GM13976 (cell line): ENCODE data around the gene IFI16.

Source experiments
- DNase-seq: peaks from one replicate; pipeline ENCODE4 v3.0.0; 2012; ENCODE audit warnings: low spot score
- in situ Hi-C: fragments of 300-500 bp; cut with MboI; formaldehyde crosslinking; loops from one replicate; pipeline ENCODE4 v1.12.0; 2022; ENCODE audit warnings: low sequenced_read_pairs, mixed read lengths, inconsistent platforms; ENCODE audit not compliant: unreplicated experiment
- TF ChIP-seq, protein P1 (sequence below): IDR thresholded peaks from 2 replicates; pipeline ENCODE4 v1.5.1; 2012; ENCODE audit warnings: borderline replicate concordance, mild to moderate bottlenecking; ENCODE audit not compliant: insufficient read depth; ENCODE audit errors: extremely low read depth, missing control alignments, control extremely low read depth

The IFI16 gene

DNA sequence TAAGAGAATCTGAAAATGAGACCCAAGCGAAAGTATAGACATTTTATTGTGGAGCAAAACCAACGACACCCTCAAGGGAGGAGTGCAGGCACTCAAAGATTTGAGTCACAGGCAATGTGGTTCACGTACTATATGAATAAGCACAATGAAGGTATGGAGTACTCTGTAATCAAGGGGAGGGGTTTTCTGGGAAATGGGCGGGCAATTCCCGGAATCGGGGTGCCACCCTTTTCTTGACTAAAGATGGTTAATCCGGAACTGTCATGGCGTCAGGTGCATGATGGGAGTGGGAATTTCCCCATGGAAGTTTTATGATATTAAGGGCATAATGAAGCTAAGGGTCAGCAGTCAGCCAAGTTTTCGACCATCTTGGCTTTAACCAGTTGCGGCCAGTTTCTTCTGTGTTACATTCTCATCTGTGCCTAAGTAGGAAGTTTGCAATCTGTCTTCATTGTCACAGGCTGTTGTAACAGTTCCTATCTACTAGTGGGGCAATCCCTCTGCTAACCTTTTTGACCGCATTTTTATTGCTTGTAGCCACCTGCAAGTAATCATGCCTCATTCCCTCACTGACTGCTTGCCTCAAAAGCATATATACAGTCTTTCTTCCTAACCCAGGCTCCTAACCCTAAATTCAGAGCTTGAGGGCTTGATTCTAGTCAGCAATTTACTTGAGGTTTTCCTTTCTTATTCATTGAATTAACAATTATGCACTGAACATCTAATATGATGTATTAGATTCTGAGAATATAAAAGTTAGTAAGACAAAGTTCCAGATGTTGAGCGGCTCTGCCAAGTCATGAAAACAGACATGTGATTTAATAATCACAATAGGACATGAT, 67.6 kb downstream of the IFI16 start:
- in situ Hi-C loops = no loop called here
- TF ChIP-seq, protein P1, sequence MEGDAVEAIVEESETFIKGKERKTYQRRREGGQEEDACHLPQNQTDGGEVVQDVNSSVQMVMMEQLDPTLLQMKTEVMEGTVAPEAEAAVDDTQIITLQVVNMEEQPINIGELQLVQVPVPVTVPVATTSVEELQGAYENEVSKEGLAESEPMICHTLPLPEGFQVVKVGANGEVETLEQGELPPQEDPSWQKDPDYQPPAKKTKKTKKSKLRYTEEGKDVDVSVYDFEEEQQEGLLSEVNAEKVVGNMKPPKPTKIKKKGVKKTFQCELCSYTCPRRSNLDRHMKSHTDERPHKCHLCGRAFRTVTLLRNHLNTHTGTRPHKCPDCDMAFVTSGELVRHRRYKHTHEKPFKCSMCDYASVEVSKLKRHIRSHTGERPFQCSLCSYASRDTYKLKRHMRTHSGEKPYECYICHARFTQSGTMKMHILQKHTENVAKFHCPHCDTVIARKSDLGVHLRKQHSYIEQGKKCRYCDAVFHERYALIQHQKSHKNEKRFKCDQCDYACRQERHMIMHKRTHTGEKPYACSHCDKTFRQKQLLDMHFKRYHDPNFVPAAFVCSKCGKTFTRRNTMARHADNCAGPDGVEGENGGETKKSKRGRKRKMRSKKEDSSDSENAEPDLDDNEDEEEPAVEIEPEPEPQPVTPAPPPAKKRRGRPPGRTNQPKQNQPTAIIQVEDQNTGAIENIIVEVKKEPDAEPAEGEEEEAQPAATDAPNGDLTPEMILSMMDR = no peak
- DNase-seq = peak; percentile 46

DNA sequence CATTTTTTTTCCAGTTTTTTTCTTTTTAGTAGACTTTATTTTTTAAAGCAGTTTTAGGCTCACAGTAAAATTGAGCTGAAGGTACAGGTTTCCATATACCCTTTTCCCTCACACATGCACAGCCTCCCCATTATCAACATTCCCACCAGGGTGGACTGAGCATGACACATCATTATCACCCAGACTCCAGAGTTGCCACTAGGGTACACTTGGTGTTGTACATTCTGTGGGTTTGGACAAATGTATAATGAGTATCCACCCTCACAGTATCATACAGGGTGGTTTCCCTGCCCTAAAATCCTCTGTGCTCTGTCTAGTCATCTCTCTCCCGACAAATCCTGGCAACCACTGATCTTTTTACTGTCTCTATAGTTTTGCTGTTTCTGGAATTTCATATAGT, 69.8 kb downstream of the IFI16 start:
- TF ChIP-seq, protein P1 = no peak
- in situ Hi-C loops = no loop called here
- DNase-seq = no peak

DNA sequence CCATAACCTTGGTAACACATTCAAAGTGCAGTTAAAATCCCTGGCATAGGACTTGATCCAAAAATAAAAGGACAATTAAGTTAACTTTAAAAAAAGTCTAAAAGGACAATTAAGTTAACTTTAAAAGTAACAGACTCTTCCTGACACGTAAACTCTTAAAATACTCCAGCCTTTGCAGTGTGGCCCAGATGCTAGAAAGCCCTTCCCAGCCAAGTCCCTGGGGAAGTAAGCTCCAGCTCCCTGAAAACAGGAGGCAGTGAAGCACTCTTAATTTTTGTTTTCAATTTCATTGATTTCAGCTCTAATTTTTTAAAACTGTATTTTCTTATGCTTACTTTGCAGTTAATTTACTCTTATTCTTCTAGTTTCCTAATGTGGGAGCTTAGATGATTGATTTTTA, 71.9 kb downstream of the IFI16 start:
- no peak for DNase-seq
- in situ Hi-C loops = no loop called here
- TF ChIP-seq, protein P1 = no peak

DNA sequence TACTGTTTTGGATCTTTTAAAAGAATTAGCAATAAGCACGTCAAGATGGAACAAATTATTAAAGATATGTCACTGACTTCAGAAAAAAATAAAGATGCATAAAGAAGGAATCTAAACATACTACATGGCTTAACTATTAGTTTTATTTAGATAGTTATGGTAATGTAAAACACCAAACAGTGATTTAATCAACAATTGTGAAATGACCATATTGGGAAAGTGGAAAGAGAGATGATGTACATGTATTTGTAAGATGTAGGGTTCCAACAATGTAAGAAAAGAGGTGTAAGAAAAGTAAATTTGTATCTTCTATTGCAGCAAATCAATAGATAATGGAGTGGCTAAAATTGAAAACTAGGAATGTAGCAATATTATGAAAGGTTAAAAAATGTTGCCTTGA, 73.3 kb downstream of the IFI16 start:
- DNase-seq = no peak
- TF ChIP-seq, protein P1 = no peak
- in situ Hi-C loops = no loop called here

DNA sequence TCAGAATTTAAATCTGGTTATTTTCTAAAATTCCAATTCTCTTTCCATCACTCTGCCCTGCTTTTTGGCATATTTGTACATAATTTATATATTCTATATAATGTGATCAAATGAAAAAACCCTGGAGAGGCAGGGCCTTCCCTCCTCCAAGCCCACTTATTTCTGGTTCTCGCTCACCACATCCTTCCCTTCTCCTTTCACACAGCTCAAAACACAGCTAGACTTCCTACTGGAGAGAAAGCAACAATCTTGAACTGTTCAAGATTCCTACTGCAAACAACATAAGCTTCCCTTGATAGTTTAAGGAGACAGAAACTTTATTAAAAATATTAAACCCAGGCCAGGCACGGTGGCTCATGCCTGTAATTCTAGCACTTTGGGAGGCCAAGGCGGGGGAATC, 74.4 kb downstream of the IFI16 start:
- in situ Hi-C loops = no loop called here
- TF ChIP-seq, protein P1 = no peak
- no peak for DNase-seq

DNA sequence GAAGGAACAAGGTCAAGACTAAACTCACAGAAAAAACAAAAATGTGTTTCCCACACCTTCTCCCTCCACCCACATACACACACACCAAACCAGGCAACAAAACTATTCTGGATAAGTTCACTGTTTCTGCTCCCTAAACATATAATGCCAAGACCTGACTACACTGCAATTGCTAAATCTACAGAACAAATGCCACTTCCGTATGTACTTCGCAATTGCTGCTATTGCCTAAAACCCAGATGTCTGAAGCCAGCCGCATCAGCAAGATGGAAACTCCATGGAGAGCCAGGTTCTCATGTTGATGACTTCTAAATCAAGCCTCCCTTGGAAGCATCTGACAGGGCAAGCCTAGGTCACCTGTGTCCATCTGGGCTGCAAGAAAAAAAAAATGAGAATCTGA, 75.2 kb downstream of the IFI16 start:
- TF ChIP-seq, protein P1 = no peak
- in situ Hi-C loops = no loop called here
- no peak for DNase-seq
